Measurements from ENCODE around the gene PITRM1. TPM values are rescaled to one million over a fixed set of nuclear protein-coding genes. Genes with fewer than 3 reads are reported as not detected.

Gene PITRM1
- total RNA-seq, 2 experiments from 2014 or later, result 34.6 to 40.3 TPM

- Histone ChIP-seq H3K9me3 (ENCODE audit: low read length) (no peaks in the 10 kb centered on the region), H3K36me3 (ENCODE audit: insufficient read depth, low read length) (peaks cover 100% of the 10 kb centered on the region), H3K79me2 (ENCODE audit: insufficient read depth, low read depth, low read length) (no peaks in the 10 kb centered on the region), H3K4me1 (ENCODE audit: insufficient read depth, low read length, poor library complexity, severe bottlenecking) (no peaks in the 10 kb centered on the region), H3K4me3 (ENCODE audit: low read depth, low read length, poor library complexity, severe bottlenecking) (no peak overlapping the region), H2AFZ (ENCODE audit: low read length) (no peak overlapping the region), H3K4me2 (ENCODE audit: low read length) (no peak overlapping the region), H4K20me1 (ENCODE audit: insufficient read depth, low read length) (peaks cover 1% of the 10 kb centered on the region; the same call in 1 of the 2 replicates), H3K27ac (ENCODE audit: low read depth, low read length, poor library complexity, severe bottlenecking) (no peak overlapping the region), H3K9me2 (ENCODE audit: insufficient read depth, low read length) (no peaks in the 10 kb centered on the region)
- no peak for DNase-seq (ENCODE audit: low spot score)
- no TSS peak for BruUV-seq (replicated peaks)
- TF ChIP-seq EZH2phosphoT487 (IDR thresholded peaks at IDR 0.05; ENCODE audit: borderline replicate concordance, low read depth, low read length) (no peak), CTCF (conservative IDR thresholded peaks at IDR 0.05; ENCODE audit: low read length) (no peak)
- ChIA-PET CTCF (ENCODE audit: unreplicated experiment) (no interaction called here), POLR2A (no interaction called here)
- intact Hi-C loops (cut with micrococcal nuclease; ENCODE audit: unreplicated experiment), result no loop called here
Observed at GRCh38 chr10:3139216-3139910, 33.2 kb downstream of the PITRM1 start.

GRCh38 chr10:3137958-3138726 lies 34.4 kb downstream of the PITRM1 start:
- no peaks in the 10 kb centered on the region for H3K9me3 ChIP-seq (ENCODE audit: low read length)
- peaks cover 100% of the 10 kb centered on the region for H3K36me3 ChIP-seq (ENCODE audit: insufficient read depth, low read length)
- H3K27ac ChIP-seq (ENCODE audit: low read depth, low read length, poor library complexity, severe bottlenecking), result no peak overlapping the region
- H3K4me1 ChIP-seq (ENCODE audit: insufficient read depth, low read length, poor library complexity, severe bottlenecking), result no peaks in the 10 kb centered on the region
- no peaks in the 10 kb centered on the region for H3K79me2 ChIP-seq (ENCODE audit: insufficient read depth, low read depth, low read length)
- ChIA-PET CTCF (ENCODE audit: unreplicated experiment) (no interaction called here), POLR2A (no interaction called here)
- no peak for TF ChIP-seq EZH2phosphoT487 (IDR thresholded peaks at IDR 0.05; ENCODE audit: borderline replicate concordance, low read depth, low read length)
- no peak for TF ChIP-seq CTCF (conservative IDR thresholded peaks at IDR 0.05; ENCODE audit: low read length)
- H2AFZ ChIP-seq (ENCODE audit: low read length), result no peak overlapping the region
- no peak overlapping the region for H3K4me2 ChIP-seq (ENCODE audit: low read length)
- H3K9me2 ChIP-seq (ENCODE audit: insufficient read depth, low read length), result no peaks in the 10 kb centered on the region
- BruUV-seq (replicated peaks), result no TSS peak
- no peak for DNase-seq (ENCODE audit: low spot score)
- peaks cover 4% of the 10 kb centered on the region; the same call in 1 of the 2 replicates for H4K20me1 ChIP-seq (ENCODE audit: insufficient read depth, low read length)
- H3K4me3 ChIP-seq (ENCODE audit: low read depth, low read length, poor library complexity, severe bottlenecking), result no peak overlapping the region
- intact Hi-C loops (cut with micrococcal nuclease; ENCODE audit: unreplicated experiment), result no loop called here
